ENCODE results near the gene SOCS2.

DNA sequence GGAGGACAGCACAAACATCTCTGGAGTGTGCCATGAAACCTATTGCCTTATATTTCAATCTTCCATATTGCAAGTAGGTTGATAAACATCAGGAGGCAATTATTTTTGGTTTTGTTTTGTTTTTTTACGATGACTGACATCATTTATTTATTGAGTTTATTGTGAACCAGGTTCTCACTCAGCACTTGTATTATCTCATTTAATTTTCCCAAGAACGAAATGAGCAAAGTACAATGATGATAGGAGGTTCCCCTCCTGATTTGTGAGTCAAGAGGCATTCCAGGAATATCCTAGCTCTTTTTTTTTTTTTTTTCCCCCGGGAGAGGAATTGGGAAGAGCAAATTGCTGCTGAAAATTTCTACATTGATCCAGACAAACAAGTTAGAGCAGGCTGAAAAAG, 4.7 kb downstream of the SOCS2 start:
- TF ChIP-seq ZNF175 (tag by site-specific recombination; IDR thresholded peaks at IDR 0.05) (no peak), ZNF335 (tag by site-specific recombination; conservative IDR thresholded peaks at IDR 0.05) (no peak), GLI2 (tag by site-specific recombination; IDR thresholded peaks at IDR 0.05; ENCODE audit: borderline replicate concordance, low read depth) (no peak), TCF7L2 (IDR thresholded peaks at IDR 0.05; ENCODE audit: borderline replicate concordance, low read depth, low read length) (no peak)
- TF ChIP-seq, protein P1, sequence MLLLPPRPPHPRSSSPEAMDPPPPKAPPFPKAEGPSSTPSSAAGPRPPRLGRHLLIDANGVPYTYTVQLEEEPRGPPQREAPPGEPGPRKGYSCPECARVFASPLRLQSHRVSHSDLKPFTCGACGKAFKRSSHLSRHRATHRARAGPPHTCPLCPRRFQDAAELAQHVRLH (tag by site-specific recombination; IDR thresholded peaks at IDR 0.05), result no peak
- TF ChIP-seq, protein P2, sequence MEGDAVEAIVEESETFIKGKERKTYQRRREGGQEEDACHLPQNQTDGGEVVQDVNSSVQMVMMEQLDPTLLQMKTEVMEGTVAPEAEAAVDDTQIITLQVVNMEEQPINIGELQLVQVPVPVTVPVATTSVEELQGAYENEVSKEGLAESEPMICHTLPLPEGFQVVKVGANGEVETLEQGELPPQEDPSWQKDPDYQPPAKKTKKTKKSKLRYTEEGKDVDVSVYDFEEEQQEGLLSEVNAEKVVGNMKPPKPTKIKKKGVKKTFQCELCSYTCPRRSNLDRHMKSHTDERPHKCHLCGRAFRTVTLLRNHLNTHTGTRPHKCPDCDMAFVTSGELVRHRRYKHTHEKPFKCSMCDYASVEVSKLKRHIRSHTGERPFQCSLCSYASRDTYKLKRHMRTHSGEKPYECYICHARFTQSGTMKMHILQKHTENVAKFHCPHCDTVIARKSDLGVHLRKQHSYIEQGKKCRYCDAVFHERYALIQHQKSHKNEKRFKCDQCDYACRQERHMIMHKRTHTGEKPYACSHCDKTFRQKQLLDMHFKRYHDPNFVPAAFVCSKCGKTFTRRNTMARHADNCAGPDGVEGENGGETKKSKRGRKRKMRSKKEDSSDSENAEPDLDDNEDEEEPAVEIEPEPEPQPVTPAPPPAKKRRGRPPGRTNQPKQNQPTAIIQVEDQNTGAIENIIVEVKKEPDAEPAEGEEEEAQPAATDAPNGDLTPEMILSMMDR (tag by site-specific recombination; IDR thresholded peaks at IDR 0.05), result no peak
- TF ChIP-seq, protein P3, sequence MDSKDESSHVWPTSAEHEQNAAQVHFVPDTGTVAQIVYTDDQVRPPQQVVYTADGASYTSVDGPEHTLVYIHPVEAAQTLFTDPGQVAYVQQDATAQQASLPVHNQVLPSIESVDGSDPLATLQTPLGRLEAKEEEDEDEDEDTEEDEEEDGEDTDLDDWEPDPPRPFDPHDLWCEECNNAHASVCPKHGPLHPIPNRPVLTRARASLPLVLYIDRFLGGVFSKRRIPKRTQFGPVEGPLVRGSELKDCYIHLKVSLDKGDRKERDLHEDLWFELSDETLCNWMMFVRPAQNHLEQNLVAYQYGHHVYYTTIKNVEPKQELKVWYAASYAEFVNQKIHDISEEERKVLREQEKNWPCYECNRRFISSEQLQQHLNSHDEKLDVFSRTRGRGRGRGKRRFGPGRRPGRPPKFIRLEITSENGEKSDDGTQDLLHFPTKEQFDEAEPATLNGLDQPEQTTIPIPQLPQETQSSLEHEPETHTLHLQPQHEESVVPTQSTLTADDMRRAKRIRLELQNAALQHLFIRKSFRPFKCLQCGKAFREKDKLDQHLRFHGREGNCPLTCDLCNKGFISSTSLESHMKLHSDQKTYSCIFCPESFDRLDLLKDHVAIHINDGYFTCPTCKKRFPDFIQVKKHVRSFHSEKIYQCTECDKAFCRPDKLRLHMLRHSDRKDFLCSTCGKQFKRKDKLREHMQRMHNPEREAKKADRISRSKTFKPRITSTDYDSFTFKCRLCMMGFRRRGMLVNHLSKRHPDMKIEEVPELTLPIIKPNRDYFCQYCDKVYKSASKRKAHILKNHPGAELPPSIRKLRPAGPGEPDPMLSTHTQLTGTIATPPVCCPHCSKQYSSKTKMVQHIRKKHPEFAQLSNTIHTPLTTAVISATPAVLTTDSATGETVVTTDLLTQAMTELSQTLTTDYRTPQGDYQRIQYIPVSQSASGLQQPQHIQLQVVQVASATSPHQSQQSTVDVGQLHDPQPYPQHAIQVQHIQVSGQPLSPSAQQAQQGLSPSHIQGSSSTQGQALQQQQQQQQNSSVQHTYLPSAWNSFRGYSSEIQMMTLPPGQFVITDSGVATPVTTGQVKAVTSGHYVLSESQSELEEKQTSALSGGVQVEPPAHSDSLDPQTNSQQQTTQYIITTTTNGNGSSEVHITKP (tag by site-specific recombination; IDR thresholded peaks at IDR 0.05), result no peak
